GM12878 (cell line): ENCODE results near the gene DLG2. TPM values are rescaled to one million over a fixed set of nuclear protein-coding genes. Genes with fewer than 3 reads are reported as not detected.

Experiments
- ATAC-seq: fragments of 200-7000 bp; cut with Tn5 transposase; 3 replicates; pipeline ENCODE4 v1.9.1; 2020; ENCODE audit warnings: mild to moderate bottlenecking, moderate library complexity
- BruUV-seq: library from RNA; stranded (reverse); fragments of 400-500 nt; replicated peaks from 2 replicates; lab custom pipeline; 2021; lab: Mats Ljungman, UMichigan
- CTCF ChIA-PET: fragments of 300-600 bp; sonication (Branson Sonifier 250); formaldehyde crosslinking; extraction: SDS; loops from one replicate; lab custom pipeline; 2021; ENCODE audit warnings: inconsistent platforms; lab: Yijun Ruan, JAX
- POLR2A ChIA-PET: fragments of 350-600 bp; formaldehyde crosslinking; extraction: SDS; loops from one replicate; lab custom pipeline; 2021; ENCODE audit warnings: inconsistent platforms; lab: Charles Lee
- RAD21 ChIA-PET: fragments of 300-600 bp; sonication (Branson Sonifier 250); formaldehyde crosslinking; loops from one replicate; lab custom pipeline; 2023; ENCODE audit warnings: antibody characterized with exemption; ENCODE audit not compliant: unreplicated experiment; lab: Charles Lee
- SMC1A ChIA-PET: fragments of 300-600 bp; sonication (Branson Sonifier 250); formaldehyde crosslinking; loops from one replicate; lab custom pipeline; 2023; ENCODE audit not compliant: unreplicated experiment, uncharacterized antibody; lab: Charles Lee
- DNase-seq: peaks from one replicate; pipeline ENCODE4 v3.0.0-alpha.2; 2011; ENCODE audit warnings: low read depth, low spot score
- FAIRE-seq: peaks from 3 replicates; lab custom pipeline; 2011; peaks lifted over from hg19 to GRCh38; lab: Jason Lieb, UNC
- H2AFZ ChIP-seq: 2 replicates; pipeline ENCODE4 v1.6.0; 2011; ENCODE audit warnings: low read depth, low read length, control low read depth; ENCODE audit not compliant: control insufficient read depth
- H3K27ac ChIP-seq: 2 replicates; pipeline ENCODE4 v1.5.1; 2011; ENCODE audit warnings: control low read depth; ENCODE audit not compliant: control insufficient read depth, insufficient read depth
- H3K27me3 ChIP-seq, 2 experiments: replicated peaks in 1 of 2; 2 replicates each; pipeline versions ENCODE4 v1.6.0 to v1.6.1; 2011; ENCODE audit warnings: low read length in 1 of 2; ENCODE audit not compliant: control insufficient read depth in 2 of 2, insufficient read depth in 2 of 2
- H3K36me3 ChIP-seq, 2 experiments: 2 replicates each; pipeline ENCODE4 v1.5.1; 2011; ENCODE audit warnings: low read length in 1 of 2; ENCODE audit not compliant: control insufficient read depth in 2 of 2, insufficient read depth in 2 of 2
- H3K4me1 ChIP-seq: 2 replicates; pipeline ENCODE4 v1.6.1; 2011; ENCODE audit warnings: mild to moderate bottlenecking, low read length, moderate library complexity, mixed read lengths; ENCODE audit not compliant: control insufficient read depth, insufficient read depth
- H3K4me2 ChIP-seq: 2 replicates; pipeline ENCODE4 v1.6.0; 2011; ENCODE audit warnings: control low read depth; ENCODE audit not compliant: control insufficient read depth, insufficient read depth
- H3K4me3 ChIP-seq: fragments of 200-600 bp; sonication (generic); 2 replicates; pipeline ENCODE4 v1.5.1; 2016
- H3K79me2 ChIP-seq: 2 replicates; pipeline ENCODE4 v1.6.0; 2011; ENCODE audit warnings: low read length; ENCODE audit not compliant: control insufficient read depth, insufficient read depth
- H3K9ac ChIP-seq: 2 replicates; pipeline ENCODE4 v1.8.0; 2011; ENCODE audit warnings: low read length, control low read depth, mixed read lengths; ENCODE audit not compliant: control insufficient read depth, insufficient read depth
- H3K9me3 ChIP-seq: replicated peaks from 3 replicates; pipeline ENCODE4 v1.5.1; 2011; ENCODE audit warnings: mild to moderate bottlenecking, low read length; ENCODE audit not compliant: control insufficient read depth, insufficient read depth
- H4K20me1 ChIP-seq: 2 replicates; pipeline ENCODE4 v1.6.0; 2011; ENCODE audit not compliant: control insufficient read depth, insufficient read depth
- CEBPB ChIP-seq, 2 experiments: fragments of 150-350 bp in 1 of 2; IDR thresholded peaks; 2 replicates each; pipeline ENCODE4 v1.6.1; 2012 to 2014; ENCODE audit warnings: low read depth in 2 of 2, low read length in 2 of 2, borderline replicate concordance in 1 of 2, inconsistent platforms in 1 of 2
- DPF2 ChIP-seq: fragments of 450-650 bp; IDR thresholded peaks from 2 replicates; pipeline ENCODE4 v1.6.1; 2017; ENCODE audit warnings: mild to moderate bottlenecking
- EGR1 ChIP-seq, 2 experiments: IDR thresholded peaks; 1 replicate in 1 of 2; 2 replicates in 1 of 2; pipeline ENCODE4 v1.6.1; 2011 to 2012; ENCODE audit warnings: low read depth in 2 of 2, low read length in 2 of 2, borderline replicate concordance in 1 of 2, mild to moderate bottlenecking in 1 of 2, moderate library complexity in 1 of 2
- EP300 ChIP-seq, 2 experiments: fragments of 150-350 bp in 1 of 2; IDR thresholded peaks; 2 replicates each; pipeline ENCODE4 v1.6.1; 2011 to 2012; ENCODE audit warnings: low read depth in 2 of 2, low read length in 2 of 2, borderline replicate concordance in 1 of 2, improper control_type of control experiment in 1 of 2, inconsistent platforms in 1 of 2; ENCODE audit not compliant: control insufficient read depth in 1 of 2
- ETV6 ChIP-seq, 2 experiments: fragments of 450-650 bp in 1 of 2; IDR thresholded peaks in 1 of 2; conservative IDR thresholded peaks in 1 of 2; 2 replicates each; pipeline ENCODE4 v1.6.1; 2014; ENCODE audit warnings: antibody characterized with exemption in 1 of 2, borderline replicate concordance in 1 of 2, low read depth in 1 of 2, mild to moderate bottlenecking in 1 of 2, moderate library complexity in 1 of 2
- IKZF2 ChIP-seq, 2 experiments: fragments of 450-650 bp; IDR thresholded peaks; 2 replicates each; pipeline ENCODE4 v1.6.1; 2017; ENCODE audit warnings: mild to moderate bottlenecking in 2 of 2, moderate library complexity in 2 of 2
- KAT2A ChIP-seq: conservative IDR thresholded peaks from 2 replicates; pipeline ENCODE4 v1.6.1; 2011; ENCODE audit warnings: low read depth, low read length; ENCODE audit not compliant: control insufficient read depth
- KLF5 ChIP-seq: fragments of 450-650 bp; IDR thresholded peaks from 2 replicates; pipeline ENCODE4 v1.6.1; 2014; ENCODE audit warnings: mild to moderate bottlenecking; ENCODE audit not compliant: partially characterized antibody
- MTA2 ChIP-seq: fragments of 450-650 bp; IDR thresholded peaks from 2 replicates; pipeline ENCODE4 v1.6.1; 2016; ENCODE audit warnings: low read depth, mild to moderate bottlenecking, moderate library complexity
- POLR2A ChIP-seq: IDR thresholded peaks from 2 replicates; pipeline ENCODE4 v1.6.1; 2011; ENCODE audit warnings: low read depth, mild to moderate bottlenecking, low read length
- RB1 ChIP-seq: fragments of 450-650 bp; formaldehyde crosslinking; IDR thresholded peaks from 2 replicates; pipeline ENCODE4 v1.6.1; 2017; ENCODE audit warnings: mild to moderate bottlenecking, borderline replicate concordance
- SMAD5 ChIP-seq: IDR thresholded peaks from 2 replicates; pipeline ENCODE4 v1.6.1; 2016; ENCODE audit warnings: antibody characterized with exemption, low read depth
- SREBF2 ChIP-seq: IDR thresholded peaks from 2 replicates; pipeline ENCODE4 v1.6.1; 2012; ENCODE audit warnings: mild to moderate bottlenecking, low read length
- STAT1 ChIP-seq: fragments of 450-650 bp; conservative IDR thresholded peaks from 2 replicates; pipeline ENCODE4 v1.6.1; 2014; ENCODE audit warnings: antibody characterized with exemption, mild to moderate bottlenecking
- SUPT20H ChIP-seq: IDR thresholded peaks from 2 replicates; pipeline ENCODE4 v1.6.1; 2011; ENCODE audit warnings: low read depth, mild to moderate bottlenecking, low read length, moderate library complexity, borderline replicate concordance; ENCODE audit not compliant: control insufficient read depth
- TARDBP ChIP-seq: IDR thresholded peaks from 2 replicates; pipeline ENCODE4 v1.6.1; 2016; ENCODE audit warnings: borderline replicate concordance
- ZSCAN29 ChIP-seq: fragments of 450-650 bp; IDR thresholded peaks from 2 replicates; pipeline ENCODE4 v1.6.1; 2017; ENCODE audit warnings: mild to moderate bottlenecking, moderate library complexity
- WGBS: methylation state at CpG from one replicate; pipeline ENCODE4 v1.1.6; 2016; ENCODE audit warnings: low lambda C conversion rate; ENCODE audit not compliant: insufficient replicate concordance, insufficient coverage; ENCODE audit errors: missing lambda C conversion rate; 5-methylcytosine and 5-hydroxymethylcytosine counted together
- in situ Hi-C: fragments of 300-500 bp; cut with MboI; formaldehyde crosslinking; loops from 9 replicates; pipeline ENCODE4 v1.14.3; 2018; ENCODE audit warnings: mixed read lengths
- intact Hi-C: fragments of 100-400 bp; cut with micrococcal nuclease; formaldehyde crosslinking; loops from one replicate; pipeline ENCODE4 v1.14.2; 2022; ENCODE audit not compliant: unreplicated experiment
- polyA plus RNA-seq, 11 experiments: library from polyadenylated mRNA; depleted of rRNA in 4 of 11; unstranded in 6 of 11; stranded (reverse) in 5 of 11; fragments of >200 nt; fragmentation: Nextera tagmentation in 4 of 11; fragmentation: Illumina TruSeq in 1 of 11; extraction: Ambion mirVana in 4 of 11; extraction: Trizol in 1 of 11; gene quantifications; 1 replicate in 1 of 11; 2 replicates in 10 of 11; pipeline versions ENCODE4 v1.2.1 to v1.2.3, GENCODE V29; 2011 to 2016; ENCODE audit warnings: inconsistent platforms in 2 of 11, missing spikeins in 2 of 11, low read depth in 1 of 11
- total RNA-seq, 4 experiments: library from RNA; depleted of rRNA in 3 of 4; stranded (reverse); fragments of >200 nt in 3 of 4; fragmentation: Illumina TruSeq in 1 of 4; extraction: Trizol in 1 of 4; gene quantifications; 2 replicates each; pipeline versions ENCODE4 v1.2.1 to v1.2.3, GENCODE V29; 2013 to 2021

DLG2 gene
- total and polyA plus RNA-seq, 10 of the 15 experiments (the other 5 are each of a cell fraction or from before 2014, with no cell fraction given), result 0.09 to 0.98 (median 0.35) TPM

- no peaks in the 10 kb centered on the region for H3K36me3 ChIP-seq
- TF ChIP-seq EP300 (IDR thresholded peaks at IDR 0.05; ENCODE audit: borderline replicate concordance in 1 of 2, control insufficient read depth in 1 of 2, low read depth in 2 of 2, low read length in 2 of 2) (no peak), POLR2A (no peak), EGR1 (IDR thresholded peaks at IDR 0.05; ENCODE audit: borderline replicate concordance in 1 of 2, low read depth in 2 of 2, low read length in 2 of 2) (no peak), SUPT20H (no peak), MTA2 (no peak), DPF2 (no peak), ETV6 (conservative IDR thresholded peaks at IDR 0.05 in 1 of 2, IDR thresholded peaks at IDR 0.05 in 1 of 2; ENCODE audit: borderline replicate concordance in 1 of 2, low read depth in 1 of 2) (no peak), STAT1 (no peak), ZSCAN29 (no peak), SMAD5 (no peak), KAT2A (no peak), RB1 (no peak), KLF5 (no peak), IKZF2 (IDR thresholded peaks at IDR 0.05) (no peak), TARDBP (no peak), CEBPB (IDR thresholded peaks at IDR 0.05; ENCODE audit: borderline replicate concordance in 1 of 2, low read depth in 2 of 2, low read length in 2 of 2) (no peak), SREBF2 (no peak)
- TF ChIP-seq, all 136 proteins: peak for 0
- ATAC-seq (no peak), DNase-seq (no peak), FAIRE-seq (no peak)
- no peak overlapping the region for H3K9ac ChIP-seq
- no TSS peak for BruUV-seq
- WGBS, result 49% methylated on average over 5 of the region's 5 CpGs
- H3K4me1 ChIP-seq, result no peaks in the 10 kb centered on the region
- ChIA-PET RAD21 (no interaction called here), CTCF (no interaction called here), POLR2A (no interaction called here), SMC1A (interaction anchor here (0.7 kb wide), 1 partner anchor 10 kb away, joined by 3 read pairs; no protein-coding TSS in a partner anchor)
- H3K27me3 ChIP-seq, result no peaks in the 10 kb centered on the region
- H4K20me1 ChIP-seq, result no peaks in the 10 kb centered on the region
- intact Hi-C loops (no loop called here), in situ Hi-C loops (no loop called here)
- H2AFZ ChIP-seq, result no peak overlapping the region
- H3K4me2 ChIP-seq, result no peak overlapping the region
- no peak overlapping the region for H3K4me3 ChIP-seq
- H3K27ac ChIP-seq, result no peak overlapping the region
- no peaks in the 10 kb centered on the region for H3K79me2 ChIP-seq
- H3K9me3 ChIP-seq, result no peaks in the 10 kb centered on the region
Observed at GRCh38 chr11:83549984-83550667, 2077.0 kb downstream of the DLG2 start.
